ENCODE results near the gene CCDC8. TPM values are rescaled to one million over a fixed set of nuclear protein-coding genes. Genes with fewer than 3 reads are reported as not detected.

CCDC8 gene
- total RNA-seq, 1 experiment from 2014 or later = 27.5 TPM

DNA sequence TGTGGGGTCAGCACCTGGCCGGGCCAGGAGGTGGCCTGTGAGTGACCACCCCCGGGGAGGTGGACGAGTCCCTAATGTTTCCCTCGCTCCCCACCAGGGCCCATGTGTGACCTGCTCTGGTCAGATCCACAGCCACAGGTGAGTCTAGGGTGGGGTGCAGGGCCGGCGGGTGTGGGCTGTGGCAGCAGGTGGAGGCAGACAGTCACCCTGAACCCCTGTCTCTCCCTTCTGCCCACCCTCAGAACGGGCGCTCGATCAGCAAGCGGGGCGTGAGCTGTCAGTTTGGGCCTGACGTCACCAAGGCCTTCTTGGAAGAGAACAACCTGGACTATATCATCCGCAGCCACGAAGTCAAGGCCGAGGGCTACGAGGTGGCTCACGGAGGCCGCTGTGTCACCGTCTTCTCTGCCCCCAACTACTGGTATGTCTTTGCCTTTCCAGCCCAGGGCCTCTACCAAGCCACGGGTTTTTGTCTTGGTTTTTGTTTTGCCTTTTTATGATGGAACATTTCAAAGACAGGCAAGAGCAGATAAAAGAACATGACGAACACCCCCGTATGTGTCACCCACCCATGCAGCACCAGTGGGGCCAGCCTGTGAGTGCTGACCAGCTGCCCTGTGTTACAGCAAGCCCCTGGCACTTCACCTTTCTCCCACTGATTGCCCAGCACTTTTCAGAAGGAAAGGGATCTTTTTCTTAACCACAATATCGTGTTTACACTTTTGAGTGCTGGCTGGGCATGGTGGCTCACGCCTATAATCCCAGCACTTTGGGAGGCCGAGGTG is 24.9 kb downstream of the CCDC8 start:
- H3K4me3 Mint-ChIP-seq = no peak overlapping the region
- H4K20me1 ChIP-seq (ENCODE audit: control insufficient read depth, insufficient read depth, insufficient read length) = no peaks in the 10 kb centered on the region
- H3T11ph ChIP-seq (ENCODE audit: low read length) = no peak overlapping the region
- no peak for DNase-seq
- no peaks in the 10 kb centered on the region for H3K23me2 ChIP-seq (ENCODE audit: insufficient read length, low read depth, low read length, poor library complexity, severe bottlenecking)
- H3K79me1 ChIP-seq (ENCODE audit: insufficient read depth, low read depth, low read length, poor library complexity, severe bottlenecking) = no peaks in the 10 kb centered on the region
- no peak overlapping the region for H3K27ac ChIP-seq (ENCODE audit: insufficient read length, low read depth, low read length)
- no peak overlapping the region for H3K4me2 ChIP-seq (ENCODE audit: insufficient read depth, insufficient read length, low read length)
- no peak overlapping the region for H3K18ac ChIP-seq (ENCODE audit: insufficient read length, low read depth, low read length)
- TF ChIP-seq CTCF (conservative IDR thresholded peaks at IDR 0.05) = no peak
- no peaks in the 10 kb centered on the region for H3K9me3 ChIP-seq (ENCODE audit: control insufficient read depth, low read depth, low read length)
- H3K79me2 ChIP-seq (ENCODE audit: insufficient read depth, low read length) = no peaks in the 10 kb centered on the region
- no peaks in the 10 kb centered on the region for H3K4me1 ChIP-seq (ENCODE audit: insufficient read depth, low read length)
- H3K27me3 Mint-ChIP-seq (ENCODE audit: low read depth) = no peaks in the 10 kb centered on the region
- no peak overlapping the region for H2BK120ac ChIP-seq (ENCODE audit: low read depth, low read length, poor library complexity, severe bottlenecking)
- no peak overlapping the region for H3K4ac ChIP-seq (ENCODE audit: low read depth, low read length)
- H3K4me1 Mint-ChIP-seq = peaks cover 6 to 22% of the 10 kb centered on the region in 2 experiments; a peak in 3 of 4 replicates
- H4K5ac ChIP-seq (ENCODE audit: insufficient read length, low read depth, low read length) = no peak overlapping the region
- no peak overlapping the region for H2BK12ac ChIP-seq (ENCODE audit: insufficient read length, low read depth, low read length)
- no peak overlapping the region for H2BK5ac ChIP-seq (ENCODE audit: insufficient read length, low read length)
- H3K56ac ChIP-seq (ENCODE audit: insufficient read length, low read depth, low read length) = no peak overlapping the region
- H2BK15ac ChIP-seq (ENCODE audit: low read depth, low read length) = no peak overlapping the region
- H3K14ac ChIP-seq (ENCODE audit: insufficient read depth, low read length) = no peak overlapping the region
- H3K36me3 Mint-ChIP-seq (ENCODE audit: insufficient read depth in 1 of 3, low read depth in 3 of 3) = peaks cover 53 to 82% (median 67%) of the 10 kb centered on the region in 3 experiments
- no peak overlapping the region for H3K23ac ChIP-seq (ENCODE audit: insufficient read length, low read depth, low read length)
- WGBS (ENCODE audit: extremely low coverage, insufficient read length, low lambda C conversion rate) = no CpG with 5 or more reads among the region's 25 CpGs
- H3K27me3 ChIP-seq (ENCODE audit: insufficient read depth, low read length) = no peaks in the 10 kb centered on the region
- no peak overlapping the region for H4K91ac ChIP-seq (ENCODE audit: insufficient read length, low read depth, low read length)
- H3K27ac Mint-ChIP-seq = no peak overlapping the region
- no peak overlapping the region for H2AFZ ChIP-seq (ENCODE audit: low read length)
- peaks cover 2 to 5% of the 10 kb centered on the region in 2 experiments; a peak in 2 of 5 replicates for H3K9me3 Mint-ChIP-seq
- H2AK5ac ChIP-seq (ENCODE audit: insufficient read length, low read length) = no peak overlapping the region
- no peak overlapping the region for H4K8ac ChIP-seq (replicated peaks; ENCODE audit: insufficient read length, low read depth, low read length)
- no peak overlapping the region for H3K9ac ChIP-seq (ENCODE audit: extremely low read depth, insufficient read length, low read length)
- H2BK20ac ChIP-seq (ENCODE audit: low read depth, low read length, poor library complexity, severe bottlenecking) = no peak overlapping the region
